ENCODE data around the gene HYCC2. TPM values are rescaled to one million over a fixed set of nuclear protein-coding genes. Genes with fewer than 3 reads are reported as not detected.

The HYCC2 gene
- polyA plus RNA-seq, 1 experiment, result 3.0 TPM

DNA sequence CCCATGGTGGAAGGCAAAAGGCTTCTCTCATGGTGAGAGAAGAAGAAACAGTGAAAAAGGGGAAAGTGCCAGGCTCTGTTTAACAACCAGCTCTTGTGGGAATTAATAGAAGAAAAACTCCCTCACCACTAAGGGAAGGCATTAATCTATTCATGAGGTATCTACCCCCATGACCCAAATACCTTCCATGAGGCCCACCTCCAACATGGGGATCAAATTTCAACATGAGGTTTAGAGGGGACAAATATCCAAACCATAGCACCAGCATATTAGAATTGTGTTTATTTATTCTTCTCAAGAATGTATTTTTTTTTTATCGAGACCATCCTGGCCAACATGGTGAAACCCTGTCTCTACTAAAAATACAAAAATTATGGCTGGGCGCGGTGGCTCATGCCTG lies 39.6 kb upstream of the HYCC2 start:
- ChIA-PET POLR2A (no interaction called here), CTCF (no interaction called here)
- Histone ChIP-seq H3K27me3 (ENCODE audit: control insufficient read depth, insufficient read depth, low read length) (no peaks in the 10 kb centered on the region), H3K36me3 (ENCODE audit: control insufficient read depth, insufficient read depth, low read length) (no peaks in the 10 kb centered on the region), H3K4me3 (ENCODE audit: low read depth, low read length) (no peak overlapping the region)
- TF ChIP-seq CTCF (IDR thresholded peaks at IDR 0.05; ENCODE audit: insufficient read depth, low read depth, low read length), result no peak
- no peak for DNase-seq (ENCODE audit: low read depth)

- H3K4me3 ChIP-seq (ENCODE audit: low read depth, low read length), result no peak overlapping the region
- TF ChIP-seq CTCF (IDR thresholded peaks at IDR 0.05; ENCODE audit: insufficient read depth, low read depth, low read length), result no peak
- ChIA-PET CTCF (interaction anchor here (1.2 kb wide), 1 partner anchor 9 kb away, joined by 3 read pairs; no protein-coding TSS in a partner anchor), POLR2A (no interaction called here)
- no peak for DNase-seq (ENCODE audit: low read depth)
- H3K36me3 ChIP-seq (ENCODE audit: control insufficient read depth, insufficient read depth, low read length), result no peaks in the 10 kb centered on the region
- no peaks in the 10 kb centered on the region for H3K27me3 ChIP-seq (ENCODE audit: control insufficient read depth, insufficient read depth, low read length)
Observed at GRCh38 chr2:201110615-201111014, 39.1 kb upstream of the HYCC2 start.

DNA sequence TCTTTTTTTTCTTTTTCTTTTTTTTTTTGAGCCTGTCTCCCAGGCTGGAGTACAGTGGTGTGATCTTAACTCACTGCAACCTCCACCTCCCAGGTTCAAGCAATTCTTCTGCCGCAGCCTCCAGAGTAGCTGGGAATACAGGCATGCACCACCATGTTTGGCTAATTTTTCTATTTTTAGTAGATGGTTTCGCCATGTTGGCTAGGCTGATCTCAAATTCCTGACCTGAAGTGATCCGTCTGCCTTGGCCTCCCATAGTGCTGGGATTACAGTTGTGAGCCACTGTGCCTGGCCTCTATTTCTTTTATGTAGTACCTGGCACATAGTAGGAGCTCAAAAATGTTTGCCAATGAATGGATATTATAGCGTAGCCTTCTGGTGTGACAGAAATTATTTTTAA lies 37.7 kb upstream of the HYCC2 start:
- CTCF ChIA-PET, result no interaction called here
- H3K36me3 ChIP-seq (ENCODE audit: control insufficient read depth, insufficient read depth, low read length), result no peaks in the 10 kb centered on the region
- TF ChIP-seq CTCF (IDR thresholded peaks at IDR 0.05; ENCODE audit: insufficient read depth, low read depth, low read length), result no peak
- POLR2A ChIA-PET, result no interaction called here
- DNase-seq (ENCODE audit: low read depth), result no peak
- H3K4me3 ChIP-seq (ENCODE audit: low read depth, low read length), result no peak overlapping the region
- no peaks in the 10 kb centered on the region for H3K27me3 ChIP-seq (ENCODE audit: control insufficient read depth, insufficient read depth, low read length)

DNA sequence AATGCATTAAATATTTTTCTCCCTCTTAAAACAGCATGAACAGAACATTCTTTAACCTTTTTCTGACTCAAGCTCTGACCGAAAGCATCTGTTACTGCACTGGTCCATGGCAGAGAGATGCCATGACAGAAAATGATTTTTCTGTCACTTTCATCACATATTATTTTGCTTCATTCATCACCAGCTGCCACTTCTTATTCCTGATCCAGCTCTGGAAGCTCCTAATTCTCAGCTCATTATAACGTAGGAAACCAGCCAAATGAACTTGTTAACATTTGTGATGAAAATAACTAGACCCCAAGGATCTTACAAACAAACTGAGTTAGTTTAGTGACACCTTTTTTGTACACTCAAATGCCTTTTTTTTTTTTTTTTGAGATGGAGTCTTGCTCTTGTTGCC lies 36.9 kb upstream of the HYCC2 start:
- DNase-seq (ENCODE audit: low read depth), result no peak
- Histone ChIP-seq H3K36me3 (ENCODE audit: control insufficient read depth, insufficient read depth, low read length) (no peaks in the 10 kb centered on the region), H3K4me3 (ENCODE audit: low read depth, low read length) (no peak overlapping the region), H3K27me3 (ENCODE audit: control insufficient read depth, insufficient read depth, low read length) (no peaks in the 10 kb centered on the region)
- TF ChIP-seq CTCF (IDR thresholded peaks at IDR 0.05; ENCODE audit: insufficient read depth, low read depth, low read length), result no peak
- CTCF ChIA-PET, result interaction anchor here (1.2 to 1.5 kb wide), 2 partner anchors 49 to 205 kb away, joined by 3 read pairs; no protein-coding TSS in a partner anchor
- POLR2A ChIA-PET, result no interaction called here

DNA sequence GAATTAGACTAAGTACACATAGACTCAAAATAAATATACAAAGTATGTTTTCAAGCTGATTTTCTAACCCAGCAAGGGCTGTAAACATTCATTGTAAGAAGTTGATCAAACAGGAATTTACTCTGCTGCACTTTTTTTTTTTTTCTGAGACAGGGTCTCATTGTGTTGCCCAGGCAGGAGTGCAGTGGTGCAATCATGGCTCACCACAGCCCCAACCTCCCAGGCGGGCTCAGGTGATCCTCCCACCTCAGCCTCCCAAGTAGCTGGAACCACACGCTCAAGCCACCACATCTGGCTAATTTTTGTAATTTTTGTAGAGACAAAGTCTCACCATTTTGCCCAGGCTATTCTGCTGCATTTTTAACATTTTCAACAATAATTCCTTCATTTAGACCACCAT lies 36.2 kb upstream of the HYCC2 start:
- no peak overlapping the region for H3K4me3 ChIP-seq (ENCODE audit: low read depth, low read length)
- ChIA-PET CTCF (interaction anchor here (1.2 to 1.5 kb wide), 2 partner anchors 50 to 204 kb away, joined by 3 read pairs; no protein-coding TSS in a partner anchor), POLR2A (no interaction called here)
- no peak for TF ChIP-seq CTCF (IDR thresholded peaks at IDR 0.05; ENCODE audit: insufficient read depth, low read depth, low read length)
- H3K36me3 ChIP-seq (ENCODE audit: control insufficient read depth, insufficient read depth, low read length), result no peaks in the 10 kb centered on the region
- DNase-seq (ENCODE audit: low read depth), result no peak
- H3K27me3 ChIP-seq (ENCODE audit: control insufficient read depth, insufficient read depth, low read length), result no peaks in the 10 kb centered on the region

All from BJ (cell line).